HCT116 (cell line): Measurements from ENCODE around the gene ZNF652. TPM values are rescaled to one million over a fixed set of nuclear protein-coding genes. Genes with fewer than 3 reads are reported as not detected.

ENCODE experiments used
- ATAC-seq: fragments of 200-7000 bp; cut with Tn5 transposase; 2 replicates; pipeline ENCODE4 v1.9.1; 2020; ENCODE audit warnings: mild to moderate bottlenecking, moderate library complexity
- BruUV-seq: library from RNA; stranded (reverse); fragments of 400-500 nt; replicated peaks from 2 replicates; lab custom pipeline; 2021; lab: Mats Ljungman, UMichigan
- CTCF ChIA-PET: fragments of 300-600 bp; sonication (Branson Sonifier 250); formaldehyde crosslinking; loops from one replicate; lab custom pipeline; 2021; ENCODE audit warnings: antibody characterized with exemption; lab: Charles Lee
- POLR2A ChIA-PET: fragments of 300-600, 350-600 bp; sonication (Branson Sonifier 250); formaldehyde crosslinking; loops from one replicate; lab custom pipeline; 2021; ENCODE audit warnings: antibody characterized with exemption; lab: Charles Lee
- RAD21 ChIA-PET, 2 experiments: fragments of 300-600 bp; sonication (Branson Sonifier 250); formaldehyde crosslinking; loops; one replicate each; lab custom pipeline; 2023; ENCODE audit warnings: low total read pairs in 2 of 2; ENCODE audit not compliant: uncharacterized antibody in 2 of 2, unreplicated experiment in 2 of 2, low non-redundant PET in 1 of 2; lab: Charles Lee
- DNase-seq: peaks from one replicate; pipeline ENCODE4 v3.0.0-alpha.2; 2010; ENCODE audit warnings: low read depth, low spot score
- H2AFZ ChIP-seq: fragments of 200-600 bp; shearing (Covaris generic), sonication (generic); 2 replicates; pipeline ENCODE4 v1.6.1; 2017; ENCODE audit warnings: low read depth, mixed run types, mixed read lengths, antibody characterized with exemption, low read length; ENCODE audit not compliant: poor library complexity, severe bottlenecking
- H3K27ac ChIP-seq: 2 replicates; pipeline ENCODE4 v1.5.1; 2012; ENCODE audit warnings: low read depth, low read length
- H3K27me3 ChIP-seq: fragments of 200-600 bp; sonication (generic); 2 replicates; pipeline ENCODE4 v1.6.1; 2016; ENCODE audit warnings: mixed run types, low read length, mixed read lengths; ENCODE audit not compliant: insufficient read depth
- H3K36me3 ChIP-seq, 2 experiments: fragments of 200-500 bp in 1 of 2; fragments of 200-600 bp in 1 of 2; sonication (Bioruptor generic) in 1 of 2; sonication (generic) in 1 of 2; 2 replicates each; pipeline versions ENCODE4 v1.5.1 to v1.6.1; 2014 to 2016; ENCODE audit warnings: low read length in 2 of 2, inconsistent platforms in 1 of 2, mixed read lengths in 1 of 2, mixed run types in 1 of 2; ENCODE audit not compliant: insufficient read depth in 2 of 2, control insufficient read depth in 1 of 2
- H3K4me1 ChIP-seq, 2 experiments: fragments of 200-600 bp in 1 of 2; sonication (generic) in 1 of 2; 2 replicates each; pipeline versions ENCODE4 v1.5.1 to v1.6.1; 2012 to 2017; ENCODE audit warnings: low read length in 2 of 2, inconsistent platforms in 1 of 2, mild to moderate bottlenecking in 1 of 2, mixed read lengths in 1 of 2, mixed run types in 1 of 2, moderate library complexity in 1 of 2; ENCODE audit not compliant: insufficient read depth in 2 of 2, control insufficient read depth in 1 of 2
- H3K4me2 ChIP-seq: fragments of 200-600 bp; sonication (generic); 2 replicates; pipeline ENCODE4 v1.6.1; 2017; ENCODE audit warnings: mixed run types, low read length, mixed read lengths
- H3K4me3 ChIP-seq, 2 experiments: fragments of 200-600 bp in 1 of 2; sonication (generic) in 1 of 2; replicated peaks in 1 of 2; 2 replicates each; pipeline ENCODE4 v1.5.1; 2011 to 2016; ENCODE audit warnings: low read length in 2 of 2, control low read depth in 1 of 2, low read depth in 1 of 2, mild to moderate bottlenecking in 1 of 2, mixed read lengths in 1 of 2, mixed run types in 1 of 2
- H3K79me2 ChIP-seq: fragments of 200-600 bp; sonication (generic); 2 replicates; pipeline ENCODE4 v1.6.1; 2017; ENCODE audit warnings: mild to moderate bottlenecking, mixed run types, low read length, moderate library complexity, mixed read lengths; ENCODE audit not compliant: insufficient read depth
- H3K9ac ChIP-seq: fragments of 200-600 bp; sonication (generic); 2 replicates; pipeline ENCODE4 v1.6.1; 2016; ENCODE audit warnings: low read length, mixed read lengths
- H3K9me2 ChIP-seq: fragments of 200-600 bp; sonication (generic), shearing (Covaris generic); 2 replicates; pipeline ENCODE4 v1.6.1; 2017; ENCODE audit warnings: mixed run types, mild to moderate bottlenecking, moderate library complexity; ENCODE audit not compliant: insufficient read depth
- H3K9me3 ChIP-seq, 2 experiments: fragments of 200-500 bp in 1 of 2; fragments of 200-600 bp in 1 of 2; sonication (Bioruptor generic) in 1 of 2; sonication (generic) in 1 of 2; 2 replicates each; pipeline ENCODE4 v1.6.1; 2014 to 2017; ENCODE audit warnings: low read length in 2 of 2, mixed read lengths in 2 of 2, inconsistent platforms in 1 of 2, low read depth in 1 of 2, mild to moderate bottlenecking in 1 of 2, mixed run types in 1 of 2, moderate library complexity in 1 of 2; ENCODE audit not compliant: control insufficient read depth in 1 of 2, insufficient read depth in 1 of 2
- H4K20me1 ChIP-seq: fragments of 200-600 bp; sonication (generic), shearing (Covaris generic); 2 replicates; pipeline ENCODE4 v1.6.1; 2017; ENCODE audit warnings: mixed run types, mild to moderate bottlenecking, moderate library complexity; ENCODE audit not compliant: insufficient read depth
- CBX3 ChIP-seq: IDR thresholded peaks from 2 replicates; pipeline ENCODE4 v1.6.1; 2012; ENCODE audit warnings: low read depth
- CEBPB ChIP-seq: IDR thresholded peaks from 2 replicates; pipeline ENCODE4 v1.6.1; 2012; ENCODE audit warnings: low read depth
- EZH2 ChIP-seq: fragments of 200-600 bp; sonication (generic); IDR thresholded peaks from 2 replicates; pipeline ENCODE4 v1.6.1; 2017; ENCODE audit warnings: antibody characterized with exemption, mixed run types
- EZH2phosphoT487 ChIP-seq: fragments of 200-600 bp; IDR thresholded peaks from 2 replicates; pipeline ENCODE4 v1.6.1; 2018; ENCODE audit warnings: antibody characterized with exemption, borderline replicate concordance
- FOSL1 ChIP-seq: IDR thresholded peaks from 2 replicates; pipeline ENCODE4 v1.6.1; 2012; ENCODE audit warnings: low read depth
- JUND ChIP-seq: IDR thresholded peaks from 2 replicates; pipeline ENCODE4 v1.6.1; 2012
- POLR2A ChIP-seq: IDR thresholded peaks from 2 replicates; pipeline ENCODE4 v1.7.0; 2011; ENCODE audit warnings: borderline replicate concordance; ENCODE audit not compliant: insufficient read depth, insufficient read length; ENCODE audit errors: extremely low read depth
- POLR2AphosphoS5 ChIP-seq: IDR thresholded peaks from 2 replicates; pipeline ENCODE4 v1.6.1; 2011; ENCODE audit warnings: mild to moderate bottlenecking, low read depth, low read length, moderate library complexity
- TCF7L2 ChIP-seq: IDR thresholded peaks from 2 replicates; pipeline ENCODE4 v1.7.0; 2011; ENCODE audit warnings: borderline replicate concordance, inconsistent platforms; ENCODE audit not compliant: insufficient read depth, insufficient read length; ENCODE audit errors: extremely low read depth
- YY1 ChIP-seq: IDR thresholded peaks from 2 replicates; pipeline ENCODE4 v1.6.1; 2011; ENCODE audit warnings: low read length, low read depth, moderate library complexity, mild to moderate bottlenecking; ENCODE audit not compliant: insufficient replicate concordance; ENCODE audit errors: extremely low read depth
- ZNF274 ChIP-seq: fragments of 200-500 bp; sonication (Bioruptor generic); IDR thresholded peaks from 2 replicates; pipeline ENCODE4 v1.6.1; 2014; ENCODE audit warnings: mild to moderate bottlenecking, low read depth, low read length, inconsistent platforms
- intact Hi-C: fragments of 100-400 bp; cut with micrococcal nuclease; formaldehyde crosslinking; loops from 2 replicates; pipeline ENCODE4 v1.10.0; 2022
- total RNA-seq: library from RNA; stranded (reverse); gene quantifications from one replicate; pipeline ENCODE4 v1.2.1, GENCODE V29; 2021; ENCODE audit not compliant: unreplicated experiment
- TF ChIP-seq, protein P1 (sequence below): IDR thresholded peaks from 2 replicates; pipeline ENCODE4 v1.6.1; 2012
- TF ChIP-seq, protein P2 (sequence below): IDR thresholded peaks from 2 replicates; pipeline ENCODE4 v1.6.1; 2012

The ZNF652 gene
- total RNA-seq, 1 experiment from 2014 or later = 27.8 TPM

DNA sequence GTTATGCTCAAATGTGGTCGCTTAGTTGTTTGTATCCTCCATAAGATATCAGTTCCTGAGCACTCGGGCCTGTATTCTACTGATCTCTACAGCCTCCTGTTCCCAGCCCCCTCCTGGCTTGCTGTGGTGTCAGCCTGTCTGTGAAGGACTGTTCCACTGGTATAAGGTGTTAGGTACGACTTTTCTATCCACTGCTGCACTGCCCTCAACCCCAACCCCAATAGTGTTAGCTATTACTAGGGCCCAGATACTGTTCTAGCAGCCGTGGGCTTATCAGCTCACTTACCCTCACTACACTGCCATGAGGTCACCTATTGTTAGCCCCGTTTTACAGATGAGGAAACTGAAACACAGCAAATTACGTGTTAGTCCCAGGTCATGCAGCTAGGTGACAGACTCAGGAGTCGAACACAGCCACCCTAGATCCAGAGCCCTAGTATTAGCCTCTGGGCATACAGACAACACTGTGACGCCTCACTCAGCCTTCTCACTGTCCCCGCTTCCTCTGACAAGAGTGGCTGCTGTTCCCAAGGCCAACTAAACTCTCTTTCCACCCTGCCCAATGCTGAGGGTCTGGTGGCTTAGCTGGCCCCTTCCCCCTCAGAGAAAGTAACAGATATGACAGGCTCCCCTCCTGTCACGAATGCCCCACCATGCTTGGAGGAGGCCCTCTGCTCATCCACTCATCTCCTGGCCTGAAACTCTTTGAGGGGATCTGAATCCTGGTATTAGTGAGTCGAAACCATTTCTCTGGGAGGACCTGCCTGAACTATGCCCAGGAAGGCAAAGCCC is 25.6 kb upstream of the ZNF652 start:
- H3K36me3 ChIP-seq = no peaks in the 10 kb centered on the region
- no peak overlapping the region for H3K9ac ChIP-seq
- no TSS peak for BruUV-seq
- H3K27ac ChIP-seq = no peak overlapping the region
- H3K4me1 ChIP-seq = peaks cover 15 to 26% of the 10 kb centered on the region in 2 experiments
- intact Hi-C loops = no loop called here
- H2AFZ ChIP-seq = no peak overlapping the region
- no peaks in the 10 kb centered on the region for H3K79me2 ChIP-seq
- no peaks in the 10 kb centered on the region for H4K20me1 ChIP-seq
- DNase-seq (no peak), ATAC-seq (no peak)
- CTCF ChIA-PET = interaction anchor here (0.7 to 1.0 kb wide), 2 partner anchors 169 to 170 kb away, joined by 3 to 4 read pairs; no protein-coding TSS in a partner anchor
- H3K27me3 ChIP-seq = no peaks in the 10 kb centered on the region
- H3K9me3 ChIP-seq = no peaks in the 10 kb centered on the region
- H3K4me3 ChIP-seq = no peak overlapping the region
- H3K4me2 ChIP-seq = no peak overlapping the region
- RAD21 ChIA-PET = no interaction called here
- no peaks in the 10 kb centered on the region for H3K9me2 ChIP-seq
- TF ChIP-seq YY1 (no peak), POLR2A (no peak), TCF7L2 (no peak), CBX3 (no peak), ZNF274 (no peak), EZH2 (no peak), JUND (no peak), POLR2AphosphoS5 (no peak), EZH2phosphoT487 (no peak), FOSL1 (no peak), CEBPB (no peak)
- TF ChIP-seq, protein P1, sequence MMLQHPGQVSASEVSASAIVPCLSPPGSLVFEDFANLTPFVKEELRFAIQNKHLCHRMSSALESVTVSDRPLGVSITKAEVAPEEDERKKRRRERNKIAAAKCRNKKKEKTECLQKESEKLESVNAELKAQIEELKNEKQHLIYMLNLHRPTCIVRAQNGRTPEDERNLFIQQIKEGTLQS = no peak
- TF ChIP-seq, protein P2, sequence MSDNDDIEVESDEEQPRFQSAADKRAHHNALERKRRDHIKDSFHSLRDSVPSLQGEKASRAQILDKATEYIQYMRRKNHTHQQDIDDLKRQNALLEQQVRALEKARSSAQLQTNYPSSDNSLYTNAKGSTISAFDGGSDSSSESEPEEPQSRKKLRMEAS = no peak
- TF ChIP-seq, all 23 proteins: peak for 0
- POLR2A ChIA-PET = no interaction called here
